Heart left ventricle (tissue), 13 donors: ENCODE measurements around the gene ELMO2.

Source experiments
- CTCF ChIP-seq, 12 donors: fragments of 200-600 bp; sonication (generic) in 4 of 12; IDR thresholded peaks; one replicate each; pipeline versions ENCODE4 v1.5.0 to v1.8.0; 2018 to 2022; ENCODE audit warnings: antibody characterized with exemption in 12 of 12, mild to moderate bottlenecking in 5 of 12
- POLR2A ChIP-seq, 2 donors: fragments of 450-650 bp; IDR thresholded peaks; one replicate each; pipeline ENCODE4 v1.6.1; 2017; ENCODE audit warnings: antibody characterized with exemption in 2 of 2, mild to moderate bottlenecking in 2 of 2, moderate library complexity in 2 of 2
- donor health status: ischemic (EF 13 %, LVEDD 7.1; RV severe dilation, severe dysfunction).
- donor health status: DM: no; HTN: yes; CAD: no.
- donor health status: DM: no; HTN: no; CAD: no.
- donor health status: ischemic (EF 25% LVEDD 6.9; RV normal size, moderate dysfunction).
- donor health status: ischemic (EF 25% LVEDD 5.7; RV mildly dilated, moderate dysfunction).
- donor health status: ischemic (EF 35%, LVEDD 5.7; RV mildly dilated, moderate dysfunction).
- donor health status: nonischemic (EF 11% LVEDD 7.7; RV severe dilation, severe dysfunction).
- donor health status: DM: yes; HTN: yes; CAD: no.
- donor health status: PGD.
- donor health status: ischemic (EF 29% LVEDD 5.4; RV normal size, mild dysfunction).
- donor health status: nonischemic (EF 23%, LVEDD 6.1; RV moderate dilation, normal function).

DNA sequence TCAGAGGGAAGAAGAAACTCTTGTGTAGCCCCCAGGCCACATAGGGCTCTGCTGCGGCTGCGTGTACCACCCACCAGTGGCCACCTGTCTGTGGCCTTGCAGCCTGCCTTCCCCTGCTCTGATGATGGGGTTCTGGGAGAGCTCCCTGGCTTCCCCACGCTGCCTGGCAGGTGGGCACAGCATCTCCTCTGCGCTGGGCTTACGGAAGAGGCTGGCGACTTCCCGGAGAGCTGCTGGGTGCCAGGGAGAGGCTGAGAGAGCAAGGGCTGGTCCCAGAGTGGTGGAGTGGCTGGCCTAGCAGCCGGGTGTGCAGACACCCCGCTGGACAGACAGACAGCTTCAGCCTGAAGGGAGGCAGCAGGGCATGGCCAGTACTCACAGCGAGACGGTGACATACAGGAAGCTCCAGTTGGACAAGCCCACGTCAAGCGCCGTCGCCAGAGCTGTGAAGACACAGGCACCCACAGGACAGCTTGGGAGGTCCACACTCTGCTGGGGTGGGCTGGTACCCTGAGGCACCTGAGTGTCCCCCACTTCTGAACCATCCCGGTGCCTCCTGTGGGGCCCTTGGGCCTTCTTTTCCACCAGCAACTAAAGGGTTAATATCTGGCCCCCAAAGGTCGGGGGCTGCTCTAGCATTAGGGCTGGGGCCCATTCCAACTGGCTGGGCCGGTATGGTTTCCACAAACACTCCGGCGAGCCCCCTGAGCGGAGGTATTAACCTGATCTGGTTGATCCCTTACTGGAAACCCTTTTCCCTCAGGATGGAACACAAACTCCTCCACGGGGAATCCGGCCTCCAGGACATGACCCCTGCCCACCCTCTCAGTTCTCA lies 50.0 kb downstream of the ELMO2 start:
- TF ChIP-seq POLR2A (IDR thresholded peaks at IDR 0.05): no peak
- no peak for TF ChIP-seq CTCF (IDR thresholded peaks at IDR 0.05)
